Tibial artery (tissue), 4 donors: ENCODE results near the gene DAB2.

Experiments used
- DNase-seq, 2 donors: peaks; one replicate each; pipeline ENCODE4 v3.0.0-alpha.2; 2019
- H3K27ac ChIP-seq, 2 donors: fragments of 200-600 bp; sonication (generic) in 1 of 2; 1 replicate in 1 of 2; 2 replicates in 1 of 2; pipeline ENCODE4 v1.5.1; 2018 to 2019; ENCODE audit warnings: mild to moderate bottlenecking in 1 of 2
- H3K27me3 ChIP-seq, 2 donors: fragments of 200-600 bp; sonication (generic) in 1 of 2; one replicate each; pipeline versions ENCODE4 v1.5.1 to v1.6.0; 2016 to 2019
- H3K36me3 ChIP-seq, 3 donors: fragments of 200-600 bp; sonication (generic) in 2 of 3; one replicate each; pipeline ENCODE4 v1.5.1; 2016 to 2019; ENCODE audit warnings: mild to moderate bottlenecking in 2 of 3
- H3K4me1 ChIP-seq, 4 donors: fragments of 200-600 bp; sonication (generic) in 2 of 4; 1 replicate in 3 of 4; 2 replicates in 1 of 4; pipeline ENCODE4 v1.5.1; 2016 to 2019
- H3K4me3 ChIP-seq, 2 donors: fragments of 200-600 bp; sonication (generic) in 1 of 2; 1 replicate in 1 of 2; 2 replicates in 1 of 2; pipeline ENCODE4 v1.5.1; 2018 to 2019; ENCODE audit warnings: mild to moderate bottlenecking in 2 of 2
- H3K9me3 ChIP-seq, 3 donors: fragments of 200-600 bp; sonication (generic) in 1 of 3; one replicate each; pipeline ENCODE4 v1.5.1; 2016 to 2019
- CTCF ChIP-seq, 2 experiments: fragments of 200-600 bp in 1 of 2; fragments of 450-650 bp in 1 of 2; IDR thresholded peaks; one replicate each; pipeline ENCODE4 v1.5.1; 2017 to 2019; ENCODE audit warnings: antibody characterized with exemption in 2 of 2, mild to moderate bottlenecking in 1 of 2, moderate library complexity in 1 of 2
- intact Hi-C: fragments of 100-400 bp; cut with DNase I; formaldehyde crosslinking; loops from one replicate; pipeline ENCODE4 v1.15.0; 2023; ENCODE audit warnings: low total_unique reads

Gene DAB2

GRCh38 chr5:39451276-39451941, 26.6 kb upstream of the DAB2 start:
- Histone ChIP-seq H3K27me3 (no peaks in the 10 kb centered on the region), H3K4me3 (no peak overlapping the region), H3K4me1 (no peaks in the 10 kb centered on the region), H3K36me3 (no peaks in the 10 kb centered on the region), H3K27ac (no peak overlapping the region), H3K9me3 (no peaks in the 10 kb centered on the region)
- DNase-seq: no peak
- TF ChIP-seq CTCF (IDR thresholded peaks at IDR 0.05): no peak
- intact Hi-C loops: no loop called here

DNA sequence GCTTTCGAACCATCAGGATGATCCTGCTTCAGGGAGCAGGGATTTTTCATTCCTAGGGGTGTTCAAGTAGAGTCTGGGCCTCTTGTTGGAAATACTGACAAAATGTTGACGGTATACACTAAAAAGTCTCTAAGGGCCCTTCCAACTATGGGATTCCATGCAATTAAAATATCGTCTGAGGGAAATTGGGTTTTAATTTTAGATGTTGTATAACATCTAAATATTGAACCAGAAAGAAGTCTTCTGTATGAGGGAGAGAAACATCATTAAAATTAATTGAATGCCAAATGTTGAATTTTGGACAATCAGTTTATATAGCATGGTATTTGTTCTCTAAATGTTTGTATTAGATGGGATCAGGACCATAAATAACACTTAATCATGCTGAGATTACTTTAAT, 25.7 kb upstream of the DAB2 start:
- Histone ChIP-seq H3K36me3 (no peaks in the 10 kb centered on the region), H3K4me1 (no peaks in the 10 kb centered on the region), H3K27ac (no peak overlapping the region), H3K9me3 (no peaks in the 10 kb centered on the region), H3K4me3 (no peak overlapping the region), H3K27me3 (no peaks in the 10 kb centered on the region)
- DNase-seq: no peak
- intact Hi-C loops: no loop called here
- no peak for TF ChIP-seq CTCF (IDR thresholded peaks at IDR 0.05)

GRCh38 chr5:39449591-39449990, 24.8 kb upstream of the DAB2 start:
- no peaks in the 10 kb centered on the region for H3K4me1 ChIP-seq
- intact Hi-C loops: no loop called here

DNA sequence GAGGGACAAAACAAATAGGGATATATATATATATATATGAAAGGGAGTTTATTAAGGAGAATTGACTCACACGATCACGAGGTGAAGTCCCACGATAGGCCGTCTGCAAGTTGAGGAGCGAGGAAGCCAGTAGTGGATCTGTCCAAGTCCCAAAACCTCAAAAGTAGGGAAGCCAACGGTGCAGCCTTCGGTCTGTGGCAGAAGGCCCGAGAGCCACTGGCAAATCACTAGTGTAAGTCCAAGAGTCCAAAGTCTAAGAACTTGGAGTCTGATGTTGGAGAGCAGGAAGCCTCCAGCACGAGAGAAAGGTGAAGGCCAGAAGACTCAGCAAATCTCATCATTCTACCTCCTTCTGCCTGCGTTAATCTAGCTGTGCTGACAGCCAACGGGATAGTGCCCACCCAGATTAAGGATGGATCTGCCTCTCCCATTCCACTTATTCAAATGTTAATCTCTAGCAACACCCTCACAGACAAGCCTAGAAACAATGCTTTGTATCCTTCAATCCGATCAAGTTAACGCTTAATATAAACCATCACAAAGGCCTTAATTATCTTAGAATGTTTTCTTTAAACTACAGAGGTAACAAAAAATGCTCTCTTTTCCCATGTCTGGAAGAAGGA, 23.8 kb upstream of the DAB2 start:
- intact Hi-C loops: no loop called here
- no peaks in the 10 kb centered on the region for H3K36me3 ChIP-seq
- no peaks in the 10 kb centered on the region for H3K4me1 ChIP-seq
- no peaks in the 10 kb centered on the region for H3K9me3 ChIP-seq
- H3K4me3 ChIP-seq: no peak overlapping the region
- no peak for TF ChIP-seq CTCF (IDR thresholded peaks at IDR 0.05)
- peak in 1 of 2 donors; percentile 34 for DNase-seq
- no peaks in the 10 kb centered on the region for H3K27me3 ChIP-seq
- no peak overlapping the region for H3K27ac ChIP-seq

More at GRCh38 chr5:39449591-39449990, 24.8 kb upstream of the DAB2 start:
- no peak for TF ChIP-seq CTCF (IDR thresholded peaks at IDR 0.05)
- Histone ChIP-seq H3K9me3 (no peaks in the 10 kb centered on the region), H3K4me3 (no peak overlapping the region), H3K36me3 (no peaks in the 10 kb centered on the region), H3K27me3 (no peaks in the 10 kb centered on the region), H3K27ac (no peak overlapping the region)
- no peak for DNase-seq

GRCh38 chr5:39447968-39448367, 23.2 kb upstream of the DAB2 start:
- DNase-seq: no peak
- no peak overlapping the region for H3K4me3 ChIP-seq
- intact Hi-C loops: no loop called here
- no peaks in the 10 kb centered on the region for H3K4me1 ChIP-seq
- TF ChIP-seq CTCF (IDR thresholded peaks at IDR 0.05): no peak
- H3K27me3 ChIP-seq: no peaks in the 10 kb centered on the region
- no peaks in the 10 kb centered on the region for H3K9me3 ChIP-seq
- no peak overlapping the region for H3K27ac ChIP-seq
- H3K36me3 ChIP-seq: no peaks in the 10 kb centered on the region
